Osteoblast (primary cell): ENCODE measurements around the gene MGMT. TPM values are rescaled to one million over a fixed set of nuclear protein-coding genes. Genes with fewer than 3 reads are reported as not detected.

Experiments used
- DNase-seq: peaks from one replicate; pipeline ENCODE4 v3.0.0; 2011; ENCODE audit warnings: low spot score, mixed read lengths; ENCODE audit not compliant: insufficient read length; ENCODE audit errors: missing footprints
- H2AFZ ChIP-seq: 2 replicates; pipeline ENCODE4 v1.6.0; 2011; ENCODE audit warnings: mild to moderate bottlenecking, low read length
- H3K27ac ChIP-seq: 2 replicates; pipeline ENCODE4 v1.5.1; 2011; ENCODE audit warnings: mild to moderate bottlenecking, low read depth, low read length, moderate library complexity
- H3K27me3 ChIP-seq: 2 replicates; pipeline ENCODE4 v1.6.0; 2012; ENCODE audit warnings: mild to moderate bottlenecking, control low read depth, inconsistent platforms, low read length, moderate library complexity; ENCODE audit not compliant: insufficient read depth
- H3K36me3 ChIP-seq: 2 replicates; pipeline ENCODE4 v1.5.1; 2011; ENCODE audit warnings: mild to moderate bottlenecking, low read length, control low read depth, moderate library complexity; ENCODE audit not compliant: insufficient read depth
- H3K4me1 ChIP-seq: 2 replicates; pipeline ENCODE4 v1.5.1; 2011; ENCODE audit warnings: mild to moderate bottlenecking, low read length, control low read depth, moderate library complexity; ENCODE audit not compliant: insufficient read depth
- H3K4me2 ChIP-seq: 2 replicates; pipeline ENCODE4 v1.6.0; 2011; ENCODE audit warnings: mild to moderate bottlenecking, low read length; ENCODE audit not compliant: insufficient read depth
- H3K4me3 ChIP-seq: fragments of 200-600 bp; sonication (generic); 3 replicates; pipeline ENCODE4 v1.5.1; 2012; ENCODE audit warnings: mild to moderate bottlenecking, low read length, inconsistent platforms; ENCODE audit not compliant: insufficient read depth
- H3K79me2 ChIP-seq: 2 replicates; pipeline ENCODE4 v1.6.0; 2012; ENCODE audit warnings: mild to moderate bottlenecking, low read length, control low read depth, inconsistent platforms; ENCODE audit not compliant: insufficient read depth
- H3K9me3 ChIP-seq: 2 replicates; pipeline ENCODE4 v1.5.1; 2011; ENCODE audit warnings: low read depth, low read length, control low read depth
- H4K20me1 ChIP-seq: 2 replicates; pipeline ENCODE4 v1.6.0; 2012; ENCODE audit warnings: mild to moderate bottlenecking, low read length, control low read depth; ENCODE audit not compliant: insufficient read depth
- total RNA-seq: library from RNA; depleted of rRNA; stranded (reverse); fragments of >200 nt; gene quantifications from 2 replicates; pipeline ENCODE4 v1.2.3, GENCODE V29; 2012
- TF ChIP-seq, protein P1 (sequence below): IDR thresholded peaks from 2 replicates; pipeline ENCODE4 v1.5.1; 2011; ENCODE audit warnings: mild to moderate bottlenecking, low read depth, low read length, moderate library complexity; ENCODE audit errors: extremely low read depth

The MGMT gene
- total RNA-seq, 1 donor, result 21.0 TPM

DNA sequence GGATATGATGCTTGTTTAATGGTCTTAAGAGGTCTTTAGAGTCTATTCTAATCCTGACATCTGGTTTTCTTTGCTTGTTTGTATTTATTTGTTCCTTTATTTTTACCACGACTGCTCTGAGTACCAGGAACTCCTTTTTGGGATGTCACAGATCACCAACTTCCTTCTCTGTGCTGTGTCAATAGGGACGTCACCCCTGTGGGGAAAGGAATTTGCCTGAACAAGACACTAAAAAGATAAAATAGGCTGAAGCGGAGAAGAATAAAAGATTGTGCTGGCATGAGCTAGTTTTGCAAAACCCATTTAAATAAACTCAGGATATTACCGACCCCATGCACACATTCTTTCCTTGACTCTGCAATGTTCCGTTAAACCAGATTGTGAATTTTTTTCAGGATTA lies 27.7 kb downstream of the MGMT start:
- H3K27me3 ChIP-seq, result no peaks in the 10 kb centered on the region
- no peak overlapping the region for H3K4me2 ChIP-seq
- TF ChIP-seq, protein P1, sequence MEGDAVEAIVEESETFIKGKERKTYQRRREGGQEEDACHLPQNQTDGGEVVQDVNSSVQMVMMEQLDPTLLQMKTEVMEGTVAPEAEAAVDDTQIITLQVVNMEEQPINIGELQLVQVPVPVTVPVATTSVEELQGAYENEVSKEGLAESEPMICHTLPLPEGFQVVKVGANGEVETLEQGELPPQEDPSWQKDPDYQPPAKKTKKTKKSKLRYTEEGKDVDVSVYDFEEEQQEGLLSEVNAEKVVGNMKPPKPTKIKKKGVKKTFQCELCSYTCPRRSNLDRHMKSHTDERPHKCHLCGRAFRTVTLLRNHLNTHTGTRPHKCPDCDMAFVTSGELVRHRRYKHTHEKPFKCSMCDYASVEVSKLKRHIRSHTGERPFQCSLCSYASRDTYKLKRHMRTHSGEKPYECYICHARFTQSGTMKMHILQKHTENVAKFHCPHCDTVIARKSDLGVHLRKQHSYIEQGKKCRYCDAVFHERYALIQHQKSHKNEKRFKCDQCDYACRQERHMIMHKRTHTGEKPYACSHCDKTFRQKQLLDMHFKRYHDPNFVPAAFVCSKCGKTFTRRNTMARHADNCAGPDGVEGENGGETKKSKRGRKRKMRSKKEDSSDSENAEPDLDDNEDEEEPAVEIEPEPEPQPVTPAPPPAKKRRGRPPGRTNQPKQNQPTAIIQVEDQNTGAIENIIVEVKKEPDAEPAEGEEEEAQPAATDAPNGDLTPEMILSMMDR, result no peak
- DNase-seq, result no peak
- H3K27ac ChIP-seq, result no peak overlapping the region
- no peaks in the 10 kb centered on the region for H3K36me3 ChIP-seq
- no peaks in the 10 kb centered on the region for H4K20me1 ChIP-seq
- H3K4me1 ChIP-seq, result no peaks in the 10 kb centered on the region
- no peak overlapping the region for H2AFZ ChIP-seq
- H3K9me3 ChIP-seq, result peaks cover 4% of the 10 kb centered on the region
- no peak overlapping the region for H3K4me3 ChIP-seq
- H3K79me2 ChIP-seq, result no peaks in the 10 kb centered on the region

- Histone ChIP-seq H3K4me1 (no peaks in the 10 kb centered on the region), H3K27me3 (no peaks in the 10 kb centered on the region), H3K79me2 (no peaks in the 10 kb centered on the region), H3K4me2 (no peak overlapping the region), H3K9me3 (peaks cover 4% of the 10 kb centered on the region), H3K4me3 (no peak overlapping the region), H2AFZ (no peak overlapping the region), H4K20me1 (no peaks in the 10 kb centered on the region), H3K27ac (no peak overlapping the region), H3K36me3 (no peaks in the 10 kb centered on the region)
- TF ChIP-seq, protein P1, result no peak
- DNase-seq, result no peak
Observed at GRCh38 chr10:129495256-129495655, 28.2 kb downstream of the MGMT start.

- peaks cover 3% of the 10 kb centered on the region for H3K9me3 ChIP-seq
- no peak for DNase-seq
- no peaks in the 10 kb centered on the region for H4K20me1 ChIP-seq
- H3K79me2 ChIP-seq, result no peaks in the 10 kb centered on the region
- H3K36me3 ChIP-seq, result no peaks in the 10 kb centered on the region
- H3K4me3 ChIP-seq, result no peak overlapping the region
- H3K4me1 ChIP-seq, result no peaks in the 10 kb centered on the region
- H3K27ac ChIP-seq, result no peak overlapping the region
- H3K27me3 ChIP-seq, result no peaks in the 10 kb centered on the region
- no peak overlapping the region for H3K4me2 ChIP-seq
- TF ChIP-seq, protein P1, result no peak
- H2AFZ ChIP-seq, result no peak overlapping the region
Observed at GRCh38 chr10:129495698-129496097, 28.7 kb downstream of the MGMT start.

- H3K9me3 ChIP-seq, result no peaks in the 10 kb centered on the region
- H3K36me3 ChIP-seq, result no peaks in the 10 kb centered on the region
- no peak overlapping the region for H3K27ac ChIP-seq
- H3K79me2 ChIP-seq, result no peaks in the 10 kb centered on the region
- DNase-seq, result no peak
- H3K4me1 ChIP-seq, result no peaks in the 10 kb centered on the region
- TF ChIP-seq, protein P1, result no peak
- H2AFZ ChIP-seq, result no peak overlapping the region
- peaks cover 3% of the 10 kb centered on the region for H4K20me1 ChIP-seq
- H3K27me3 ChIP-seq, result no peaks in the 10 kb centered on the region
- H3K4me2 ChIP-seq, result no peak overlapping the region
- no peak overlapping the region for H3K4me3 ChIP-seq
Observed at GRCh38 chr10:129497013-129497412, 30.0 kb downstream of the MGMT start.
